GM18507 (cell line): ENCODE data around the gene COL20A1.

ENCODE experiments used
- DNase-seq: peaks from one replicate; pipeline ENCODE4 v3.0.0; 2011; ENCODE audit warnings: low read depth; ENCODE audit not compliant: insufficient read length; ENCODE audit errors: extremely low spot score
- FAIRE-seq: peaks from 2 replicates; lab custom pipeline; 2011; peaks lifted over from hg19 to GRCh38; lab: Jason Lieb, UNC

COL20A1 gene

DNA sequence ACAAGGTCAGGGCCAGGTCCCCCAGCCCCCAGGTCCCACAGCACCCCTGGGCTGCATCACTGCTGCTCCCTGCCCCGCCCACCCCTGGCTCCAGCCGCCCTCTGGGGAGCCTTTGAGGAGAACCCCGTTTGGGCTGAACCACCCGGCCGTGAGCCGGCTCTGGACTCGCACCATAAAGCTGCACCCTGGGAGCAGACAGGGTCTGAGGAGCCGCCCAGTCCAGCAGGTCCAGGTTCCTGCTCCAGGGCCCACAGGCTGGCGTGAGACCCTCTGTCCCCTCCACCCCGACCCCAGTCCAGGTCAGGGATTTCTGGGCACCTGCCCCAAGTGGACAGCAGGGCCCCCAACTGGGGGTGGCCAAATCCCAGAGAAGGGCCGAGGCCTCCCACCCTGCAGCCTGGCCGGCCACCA lies 59.8 kb downstream of the COL20A1 start:
- DNase-seq (no peak), FAIRE-seq (no peak)

DNA sequence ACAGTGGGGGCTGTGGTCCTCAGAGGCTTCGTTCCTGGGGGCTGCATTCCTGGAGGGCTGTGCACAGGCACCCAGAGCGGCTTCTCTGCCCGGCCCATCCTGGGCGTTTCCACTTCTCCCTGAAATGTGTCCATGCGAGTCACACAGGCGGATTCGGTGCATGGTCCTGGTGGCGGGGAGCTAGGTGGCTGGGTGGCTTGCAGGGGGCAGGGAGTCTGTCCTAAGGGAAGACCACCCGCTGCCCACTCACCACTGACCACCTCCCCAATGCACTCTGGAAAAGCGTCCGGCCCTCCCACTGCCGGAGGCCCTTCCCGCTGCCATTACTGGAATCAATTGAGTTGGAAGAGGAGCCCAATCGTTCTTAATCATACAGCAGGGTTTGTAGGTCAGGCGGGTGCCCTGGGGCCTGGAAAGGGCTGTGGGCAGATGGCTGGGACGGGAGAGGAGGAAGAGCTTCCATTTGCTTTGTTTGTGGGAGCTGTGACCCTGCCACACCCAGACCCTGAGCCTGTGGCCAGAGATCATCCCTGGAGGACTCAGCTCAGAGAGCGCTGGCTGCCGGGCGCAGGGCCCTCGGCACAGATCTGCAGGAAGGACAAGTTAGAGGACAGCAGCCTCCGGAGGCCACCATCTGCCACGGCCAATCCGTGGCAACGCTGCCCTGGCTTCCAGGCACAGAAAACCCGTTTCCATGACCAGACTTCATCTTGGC lies 61.8 kb downstream of the COL20A1 start:
- FAIRE-seq (no peak), DNase-seq (no peak)

DNA sequence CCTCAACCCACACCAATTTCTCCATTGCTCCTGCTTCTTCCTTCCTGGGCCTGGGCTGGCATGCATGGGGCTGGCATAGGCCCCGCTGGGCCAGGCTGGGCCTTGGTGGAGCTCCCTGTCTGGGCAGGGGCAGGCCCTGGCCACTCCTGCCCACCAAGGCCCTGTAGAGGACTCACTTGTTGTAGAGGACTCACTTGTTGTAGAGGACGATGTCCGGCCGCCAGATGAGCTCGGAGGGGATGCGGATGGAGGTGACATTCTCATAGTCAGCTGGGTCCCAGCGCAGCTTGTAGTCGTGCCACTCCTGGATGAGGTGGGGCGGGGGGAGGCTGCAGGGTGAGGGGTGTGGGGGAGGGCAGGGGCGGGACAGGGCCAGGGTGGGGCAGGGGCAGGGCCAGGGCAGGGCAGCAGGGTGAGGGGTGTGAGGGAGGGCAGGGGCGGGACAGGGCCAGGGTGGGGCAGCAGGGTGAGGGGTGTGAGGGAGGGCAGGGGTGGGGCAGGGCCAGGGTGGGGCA lies 62.9 kb downstream of the COL20A1 start:
- DNase-seq (no peak), FAIRE-seq (no peak)

DNA sequence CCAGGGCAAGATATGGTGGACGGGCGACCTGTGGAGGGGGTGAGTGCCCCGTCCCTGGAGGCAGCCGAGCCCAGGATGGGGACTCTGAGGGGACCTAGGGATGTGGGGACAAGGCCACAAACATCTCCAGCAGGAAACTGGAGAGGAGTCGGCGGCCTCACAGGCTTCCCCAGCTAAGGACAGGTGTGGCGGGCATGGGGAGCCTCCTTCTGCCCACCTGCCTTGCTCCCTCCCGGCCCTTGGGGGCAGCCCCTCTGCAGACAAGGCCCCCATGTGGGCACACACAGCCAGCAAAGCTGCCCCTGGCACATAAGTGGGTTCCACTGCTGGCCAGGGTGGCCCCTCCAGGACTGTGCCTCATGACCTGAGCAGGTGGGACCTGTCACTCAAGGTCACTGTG lies 63.5 kb downstream of the COL20A1 start:
- FAIRE-seq (no peak), DNase-seq (no peak)

DNA sequence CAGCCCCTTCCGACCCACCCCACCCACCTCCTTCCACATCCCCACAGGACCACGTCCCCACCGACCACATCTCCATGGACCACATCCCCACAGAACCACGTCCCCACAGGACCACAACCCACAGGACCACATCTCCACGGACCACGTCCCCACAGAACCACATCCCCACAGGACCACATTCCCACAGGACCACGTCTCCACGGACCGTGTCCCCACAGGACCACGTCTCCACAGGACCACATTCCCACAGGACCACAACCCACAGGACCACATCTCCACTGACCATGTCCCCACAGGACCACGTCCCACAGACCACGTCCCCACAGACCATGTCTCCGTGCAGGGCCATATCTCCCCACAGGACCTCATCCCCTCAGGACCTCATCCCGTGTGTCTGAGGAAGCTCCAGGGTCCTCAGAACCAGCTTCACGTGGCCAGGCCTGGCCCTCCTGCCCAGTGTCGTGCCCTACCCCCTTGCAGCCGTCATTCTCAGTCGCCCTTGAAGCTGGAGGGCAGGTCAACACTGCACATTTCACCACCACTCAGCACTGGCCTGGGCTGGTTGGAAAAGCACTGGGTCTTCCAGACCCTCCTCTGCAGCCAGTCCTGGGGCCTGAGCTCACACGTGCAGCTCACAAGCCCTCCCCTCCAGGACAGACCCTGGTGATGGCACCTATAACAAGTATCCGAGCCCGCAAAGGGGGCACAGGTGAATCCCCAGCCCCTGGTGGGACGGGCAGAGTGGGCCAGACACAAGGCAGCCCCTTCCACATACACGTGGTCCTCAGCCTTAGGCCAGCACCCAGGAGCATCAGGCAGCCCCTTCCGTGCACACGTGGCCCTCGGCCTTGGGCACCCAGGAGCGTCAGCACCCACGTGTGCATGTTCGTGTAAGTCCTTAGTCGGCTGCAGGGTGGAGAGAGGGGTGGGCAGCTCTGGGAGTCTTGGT lies 64.2 kb downstream of the COL20A1 start:
- FAIRE-seq (no peak), DNase-seq (no peak)

DNA sequence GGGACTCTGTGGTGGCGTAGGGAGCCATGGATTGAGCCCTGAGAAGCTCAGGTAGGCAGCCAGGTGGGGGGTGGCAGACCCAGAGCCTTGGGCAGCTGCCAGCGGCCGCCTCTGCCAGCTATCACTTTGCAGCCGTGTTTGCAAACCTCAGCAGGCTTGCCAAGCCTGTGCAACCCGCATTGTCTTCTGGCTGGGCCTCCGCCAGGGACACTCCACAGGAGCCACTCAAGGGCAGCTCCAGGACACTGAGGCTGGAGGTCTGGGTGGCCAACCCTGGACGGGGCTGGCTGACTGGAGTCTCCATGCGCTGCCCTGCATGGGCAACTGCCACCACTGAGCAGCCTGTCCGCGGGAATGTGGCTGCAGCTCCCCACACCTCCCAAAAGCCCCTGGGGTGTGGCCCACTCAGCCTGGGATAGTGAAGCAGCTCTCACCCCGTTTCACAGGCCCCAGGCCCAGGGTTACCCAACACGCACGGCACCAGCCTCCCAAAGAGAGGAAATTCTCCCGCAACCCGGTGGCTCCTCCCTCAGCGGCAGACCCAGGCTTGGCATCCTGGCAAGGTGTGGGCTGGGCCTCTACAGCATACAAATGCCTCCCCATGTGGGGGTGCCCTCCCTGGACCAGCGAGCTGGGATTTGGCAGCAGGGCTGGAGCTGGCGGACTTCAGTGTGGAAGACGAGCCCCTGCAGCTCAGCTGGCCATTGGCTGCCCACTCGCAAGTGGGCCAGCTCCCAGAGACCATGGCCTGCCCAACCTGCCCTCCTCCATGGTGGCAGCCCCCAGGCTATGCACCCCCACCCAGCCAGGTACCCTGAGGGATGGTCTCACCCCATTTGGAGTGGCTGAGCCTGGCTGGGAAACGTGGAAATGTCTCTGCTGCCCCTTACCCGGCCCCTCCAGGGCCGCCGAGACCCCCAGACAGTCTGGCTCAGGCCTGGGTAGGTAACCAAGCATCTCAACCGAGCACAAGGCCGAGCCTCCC lies 65.2 kb downstream of the COL20A1 start:
- DNase-seq, result no peak
- no peak for FAIRE-seq

DNA sequence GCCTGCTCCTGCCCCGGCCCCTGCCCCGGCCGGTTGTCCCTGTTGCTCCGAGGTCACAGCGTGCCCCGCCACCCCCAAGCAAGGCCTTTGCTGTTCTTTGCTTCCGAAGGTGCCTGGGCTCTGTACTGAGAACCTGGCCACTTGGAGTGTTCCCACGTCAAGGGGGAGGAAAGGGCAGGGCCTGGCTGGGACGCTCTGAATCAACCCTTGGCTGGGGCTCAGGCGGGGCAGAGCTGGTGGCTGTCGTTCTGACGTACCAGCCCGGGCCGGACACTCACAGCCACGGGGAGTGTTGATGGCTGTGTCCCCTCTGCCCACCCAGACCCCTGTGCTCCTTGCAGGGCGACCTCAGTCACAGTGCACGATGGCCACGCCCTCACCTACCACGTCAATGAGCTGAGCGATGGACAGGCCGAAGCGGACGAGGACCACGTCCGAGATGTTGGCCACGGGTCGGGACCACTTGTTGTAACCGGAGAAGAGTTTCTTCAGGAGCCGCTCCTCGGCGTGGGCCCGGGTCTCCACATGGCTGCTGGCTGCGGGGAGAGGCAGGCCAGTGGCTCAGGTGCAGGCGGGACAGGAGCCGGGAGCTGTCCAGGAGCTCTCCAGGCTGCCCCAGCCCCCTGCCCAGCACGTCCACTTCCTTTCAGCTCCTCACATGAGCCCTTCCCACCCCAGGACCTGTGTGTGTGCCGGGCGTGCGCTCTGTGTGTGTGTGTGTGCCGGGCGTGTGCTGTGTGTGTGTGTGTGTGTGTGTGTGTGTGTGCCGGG lies 66.4 kb downstream of the COL20A1 start:
- FAIRE-seq (no peak), DNase-seq (no peak)

DNA sequence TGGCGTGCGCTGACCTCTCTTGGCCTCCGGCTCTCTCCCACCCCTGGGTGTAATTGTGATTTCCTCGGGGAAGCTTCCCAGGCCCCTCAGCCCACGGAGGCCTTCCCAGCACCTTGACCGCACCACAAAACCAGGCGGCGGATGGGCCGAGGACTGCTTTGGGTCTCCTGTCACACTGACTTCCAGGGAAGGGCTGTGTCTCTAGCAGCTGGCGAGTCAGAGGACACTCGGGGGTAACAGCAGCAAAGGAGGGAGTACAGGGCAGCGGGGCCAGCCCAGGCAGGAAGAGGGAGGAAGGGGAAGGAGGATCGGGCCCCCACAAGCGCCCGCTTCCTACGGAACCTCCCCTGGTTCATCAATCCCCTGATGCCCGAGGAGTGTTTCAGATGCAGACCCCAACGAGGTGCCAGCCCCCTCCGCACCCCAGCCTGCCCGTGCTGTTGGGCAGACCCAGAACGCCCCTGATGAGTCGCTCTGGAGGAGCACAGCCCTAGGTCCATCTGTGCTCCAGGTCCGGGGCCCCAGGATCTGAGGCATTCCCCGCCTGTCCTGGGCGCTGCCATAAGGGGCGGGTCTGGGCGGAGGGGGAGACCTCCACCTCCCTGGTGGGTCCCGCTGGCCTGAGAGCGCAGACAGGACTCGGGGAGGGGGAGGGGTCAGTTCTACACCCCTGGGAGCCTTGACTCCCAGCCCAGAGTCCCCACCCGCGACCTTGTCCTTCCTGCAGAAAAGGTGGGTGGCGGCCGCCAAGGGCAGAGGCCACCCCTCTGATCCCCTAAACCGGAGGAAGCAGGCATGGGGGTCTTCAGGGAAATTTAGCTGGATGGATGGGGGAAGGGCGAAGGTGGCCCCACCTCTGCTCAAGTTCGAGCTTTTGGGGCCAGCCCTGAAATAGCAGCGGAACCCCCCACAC lies 67.2 kb downstream of the COL20A1 start:
- FAIRE-seq, result no peak

DNA sequence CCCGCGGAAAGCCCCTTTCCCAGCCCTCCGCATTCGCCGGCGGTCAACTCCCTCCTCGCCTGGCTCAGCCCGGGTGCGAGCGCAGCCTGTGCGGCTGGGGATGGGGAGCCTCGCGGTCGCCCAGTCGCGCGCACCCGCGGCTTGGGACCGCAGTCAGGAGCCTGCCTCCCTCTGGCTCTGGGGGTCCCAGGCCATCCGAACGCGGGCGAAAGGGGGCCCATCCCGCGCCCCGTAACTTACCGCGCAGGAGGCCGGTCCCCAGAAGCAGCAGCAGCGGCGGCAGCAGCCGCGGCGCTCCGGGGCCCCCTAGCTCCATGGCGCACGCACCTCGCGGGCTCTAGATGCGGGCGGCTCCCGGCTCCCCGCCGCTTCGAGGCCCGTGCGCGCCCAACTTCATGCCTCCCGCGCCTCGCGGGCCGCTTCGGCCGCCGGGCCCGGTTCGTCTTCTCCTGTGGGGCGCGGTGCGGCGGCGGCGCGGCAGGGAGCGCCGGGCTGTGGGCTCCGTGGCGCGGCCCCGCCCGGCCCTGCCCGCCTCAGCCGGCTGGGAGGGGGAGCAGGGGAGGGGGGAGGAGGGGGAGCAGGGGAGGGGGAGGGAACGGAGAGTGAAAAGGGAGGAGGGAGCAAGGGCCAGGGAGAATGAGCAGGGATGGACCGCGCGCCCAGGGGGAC lies 68.0 kb downstream of the COL20A1 start, which contains the start of gene CHRNA4:
Gene CHRNA4 (minus strand): TSS at position 500 of the 669 bp plus-strand sequence. CDS start 184 bp downstream, at position 316.
- FAIRE-seq (no peak), DNase-seq (no peak)

More for the DNA sequence above, 67.2 kb downstream of the COL20A1 start:
- DNase-seq, result no peak

DNA sequence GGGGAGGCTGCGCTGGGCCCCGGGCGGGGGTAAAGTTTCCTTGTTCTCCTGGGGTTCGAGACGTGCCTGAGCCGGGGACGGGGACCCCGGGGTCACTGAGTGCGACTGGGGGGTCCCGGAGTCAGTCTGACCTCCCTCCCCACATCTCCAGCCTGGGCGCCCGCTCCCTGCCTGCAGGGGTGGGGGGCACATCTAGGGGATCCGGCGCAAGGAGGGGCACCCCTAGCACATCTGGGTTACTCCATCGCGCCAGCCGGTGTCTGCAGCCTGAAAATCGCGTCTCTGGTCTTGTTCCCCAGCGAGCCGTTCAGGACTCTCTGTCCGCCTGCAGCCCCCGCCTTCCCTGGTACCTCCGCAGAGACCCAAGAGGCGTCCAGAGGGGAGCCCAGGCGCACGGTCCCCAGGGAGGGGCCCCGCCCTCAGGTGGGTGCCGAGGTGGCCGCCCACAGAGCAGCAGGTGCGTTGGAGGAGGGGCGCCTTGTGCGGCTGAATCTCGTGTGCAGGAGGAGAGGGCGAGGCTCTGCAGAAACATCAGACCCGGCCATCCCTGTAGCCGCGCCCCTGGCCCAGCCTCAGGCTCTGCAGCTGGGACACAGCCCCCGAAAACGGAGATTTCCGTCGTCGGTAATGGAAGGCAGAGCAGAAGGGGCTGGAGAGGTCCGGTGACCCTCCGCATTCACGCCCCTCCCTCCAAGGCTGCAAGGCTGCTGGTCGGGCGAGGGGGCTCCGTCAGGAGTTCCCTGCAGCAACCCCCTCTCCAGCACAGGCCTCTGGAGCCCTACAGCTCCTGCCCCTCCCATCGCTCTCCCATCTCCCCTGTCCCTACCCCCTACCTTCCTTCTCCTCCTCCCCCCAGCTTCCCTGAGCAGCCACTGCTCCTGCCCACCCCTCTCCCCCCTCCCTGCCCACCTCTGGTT lies 68.8 kb downstream of the COL20A1 start:
- no peak for FAIRE-seq
- no peak for DNase-seq

DNA sequence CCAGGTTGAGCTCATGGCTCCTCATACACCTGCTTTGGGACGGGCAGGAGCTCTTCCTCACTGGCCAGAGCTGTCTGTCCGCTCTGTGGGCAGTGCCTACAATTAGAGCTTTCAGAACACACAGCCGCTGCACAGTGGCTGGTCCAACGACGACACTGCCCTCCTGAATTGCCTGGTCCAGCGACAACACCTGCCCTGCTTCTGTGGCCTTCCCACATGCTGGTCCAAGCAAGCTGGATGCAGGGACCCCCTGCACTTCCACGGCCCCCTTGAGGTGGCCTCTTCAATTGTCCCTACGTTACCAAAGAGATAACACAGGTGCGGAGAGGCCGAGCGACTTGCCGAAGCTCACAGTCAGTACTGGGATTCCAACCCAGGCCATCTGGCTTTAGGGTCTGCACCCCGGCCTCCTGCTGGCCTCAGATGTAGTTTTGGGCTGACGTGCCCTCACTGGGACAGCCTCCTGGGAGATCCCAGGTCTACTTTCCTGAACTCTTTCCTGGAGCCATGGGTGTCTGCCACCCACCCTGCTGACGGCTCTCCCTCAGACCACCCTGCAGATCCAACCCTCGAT lies 69.5 kb downstream of the COL20A1 start:
- no peak for DNase-seq
- no peak for FAIRE-seq

DNA sequence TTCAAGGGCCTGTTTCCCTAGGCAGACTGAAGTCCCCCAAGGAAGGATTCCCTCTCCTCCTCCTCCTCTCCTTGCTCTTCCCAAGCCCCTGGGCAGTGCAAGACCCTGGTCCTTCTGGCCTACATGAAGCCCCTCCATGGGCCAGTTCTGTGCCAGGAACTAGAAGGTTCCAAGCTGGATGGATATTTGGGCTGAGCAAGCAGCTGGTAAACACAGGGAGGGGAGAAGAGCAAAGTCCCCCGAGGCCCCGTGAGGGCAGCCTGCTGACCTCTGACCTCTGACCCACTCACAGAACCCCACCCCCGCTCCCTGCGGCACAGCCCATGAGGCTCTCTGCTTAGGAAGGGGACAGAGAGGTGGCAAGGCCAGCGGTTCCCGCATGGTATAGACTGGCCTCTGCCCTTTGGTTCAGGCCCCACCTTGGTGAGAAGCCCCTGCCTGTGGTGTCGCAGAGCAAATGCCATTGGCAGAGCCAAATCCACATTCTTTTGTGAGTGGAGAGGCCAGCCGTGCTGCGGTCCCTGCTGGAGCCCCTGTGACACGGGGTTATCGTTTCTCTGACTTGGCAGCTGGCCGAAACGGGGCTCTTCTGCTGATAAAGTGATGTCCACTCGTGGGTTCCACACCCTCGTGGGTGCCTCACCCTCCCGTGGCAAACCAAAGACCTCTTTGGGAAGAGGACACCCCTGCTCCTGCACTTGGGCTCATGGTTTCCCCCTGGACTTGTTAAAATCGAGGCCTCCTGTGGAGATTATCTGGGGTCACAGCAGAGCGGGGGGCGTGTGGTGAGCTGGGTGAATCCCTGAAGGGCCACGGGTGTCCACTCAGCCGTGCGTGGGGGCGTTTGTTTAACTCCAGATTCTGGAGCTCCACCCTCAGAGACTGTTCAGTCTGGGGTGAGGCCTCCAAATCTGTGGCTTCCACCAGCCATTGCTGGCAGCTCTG lies 70.3 kb downstream of the COL20A1 start:
- FAIRE-seq (no peak), DNase-seq (no peak)

DNA sequence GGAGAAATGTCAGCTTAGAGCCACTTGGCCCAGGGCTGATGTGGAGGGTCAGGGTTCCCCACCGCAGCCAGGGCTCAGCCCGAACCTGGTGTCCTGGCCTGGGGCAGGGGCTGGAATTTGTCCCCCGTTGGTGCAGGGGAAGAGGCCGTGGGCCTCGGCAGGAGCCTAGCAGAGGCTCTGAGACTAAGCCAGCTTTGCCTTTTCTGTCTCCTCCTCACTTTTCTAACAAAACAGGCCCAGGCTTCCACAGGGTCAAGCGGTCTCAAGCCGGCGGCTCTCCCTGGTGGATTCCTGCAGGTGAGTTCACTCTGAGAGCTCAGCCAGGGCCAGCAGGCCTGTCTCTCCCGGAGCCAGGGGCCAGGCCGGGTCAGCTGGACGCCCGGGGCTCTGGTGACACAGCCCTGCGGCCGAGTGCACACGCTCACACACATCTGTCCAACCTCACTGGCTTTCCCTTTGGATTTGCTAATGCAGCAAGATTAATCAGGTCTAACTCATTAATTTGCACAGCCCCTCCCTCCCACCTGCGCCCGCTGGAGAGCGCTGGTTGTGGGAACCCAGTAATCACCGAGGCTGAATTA lies 71.1 kb downstream of the COL20A1 start:
- no peak for DNase-seq
- no peak for FAIRE-seq

DNA sequence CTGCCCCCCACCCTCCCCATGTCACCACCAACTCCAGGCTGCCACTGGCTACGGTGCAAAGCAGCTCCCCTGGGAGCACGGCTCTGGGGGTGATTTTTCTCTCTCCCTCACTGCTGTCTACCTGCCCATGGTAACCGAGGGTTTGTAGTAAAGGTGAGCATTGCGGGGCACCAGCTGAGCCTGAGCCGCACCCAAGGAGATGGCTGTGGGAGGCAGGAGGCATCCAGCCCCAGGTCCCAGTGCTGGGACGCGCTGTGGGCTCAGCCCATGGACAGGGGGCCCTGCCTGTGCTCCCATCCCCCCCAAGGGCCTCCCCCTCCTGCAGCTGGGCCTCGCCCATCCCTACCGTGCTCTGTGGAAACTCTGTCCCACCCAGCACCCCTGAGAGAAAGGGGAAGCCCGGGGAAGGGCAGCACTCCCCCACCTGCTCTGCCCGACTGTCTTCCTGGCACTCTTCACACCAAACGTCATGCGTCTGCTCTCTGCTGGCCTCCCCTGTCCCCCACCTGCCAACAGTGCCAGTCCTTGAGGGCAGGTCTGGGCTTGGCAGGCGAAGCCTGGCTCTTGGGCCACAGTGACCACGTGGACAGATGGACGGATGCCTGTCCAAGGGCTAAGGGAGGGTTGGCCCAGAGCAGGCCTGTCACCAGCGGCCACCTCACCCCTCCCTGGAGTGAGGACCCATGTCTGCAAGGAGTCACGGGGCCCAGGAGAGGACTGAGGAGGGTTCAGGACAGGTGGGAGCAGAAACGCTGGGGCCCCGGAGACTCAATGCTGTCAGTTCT lies 72.0 kb downstream of the COL20A1 start:
- no peak for DNase-seq
- FAIRE-seq, result no peak
